ENCODE results near the gene GUCA1C. TPM values are rescaled to one million over a fixed set of nuclear protein-coding genes. Genes with fewer than 3 reads are reported as not detected.

GUCA1C gene
- total RNA-seq, 1 experiment from 2014 or later, result not detected

GRCh38 chr3:108899530-108899929 is 54.1 kb downstream of the GUCA1C start:
- in situ Hi-C loops (cut with HindIII; ENCODE audit: low pct_unique_long_range_greater_than_20kb, low sequenced_read_pairs), result no loop called here
- Histone ChIP-seq H3K36me3 (ENCODE audit: control insufficient read depth, insufficient read depth, low read length) (no peaks in the 10 kb centered on the region), H3K9me3 (ENCODE audit: control insufficient read depth, insufficient read depth, low read depth, low read length) (no peaks in the 10 kb centered on the region), H3K27me3 (ENCODE audit: control insufficient read depth, insufficient read depth, low read length) (no peaks in the 10 kb centered on the region; the same call in 1 of the 2 replicates), H3K4me3 (ENCODE audit: low read depth in 2 of 2, low read length in 2 of 2) (no peak overlapping the region), H3K27ac (ENCODE audit: low read length) (no peak overlapping the region), H3K4me1 (ENCODE audit: control insufficient read depth, insufficient read depth, low read length) (no peaks in the 10 kb centered on the region)
- intact Hi-C loops (cut with micrococcal nuclease; ENCODE audit: unreplicated experiment), result no loop called here
- no TSS peak for BruUV-seq (replicated peaks)
- ATAC-seq (no peak), DNase-seq (ENCODE audit: low read depth, low spot score) (no peak)
- CTCF ChIA-PET, result no interaction called here
- POLR2A ChIA-PET, result no interaction called here
- no peak for TF ChIP-seq TCF7L2 (IDR thresholded peaks at IDR 0.05; ENCODE audit: low read depth, low read length)
- TF ChIP-seq POLR2AphosphoS5 (IDR thresholded peaks at IDR 0.05; ENCODE audit: low read depth, low read length), result no peak

GRCh38 chr3:108897883-108898282 is 55.8 kb downstream of the GUCA1C start:
- no peak overlapping the region for H3K27ac ChIP-seq (ENCODE audit: low read length)
- in situ Hi-C loops (cut with HindIII; ENCODE audit: low pct_unique_long_range_greater_than_20kb, low sequenced_read_pairs), result no loop called here

More at GRCh38 chr3:108897883-108898282, 55.8 kb downstream of the GUCA1C start:
- BruUV-seq (replicated peaks), result no TSS peak
- no peak for ATAC-seq
- ChIA-PET POLR2A (no interaction called here), CTCF (no interaction called here)
- no peaks in the 10 kb centered on the region for H3K9me3 ChIP-seq (ENCODE audit: control insufficient read depth, insufficient read depth, low read depth, low read length)
- no peaks in the 10 kb centered on the region; the same call in 1 of the 2 replicates for H3K27me3 ChIP-seq (ENCODE audit: control insufficient read depth, insufficient read depth, low read length)
- intact Hi-C loops (cut with micrococcal nuclease; ENCODE audit: unreplicated experiment), result no loop called here
- no peak overlapping the region for H3K4me3 ChIP-seq (ENCODE audit: low read depth in 2 of 2, low read length in 2 of 2)
- H3K36me3 ChIP-seq (ENCODE audit: control insufficient read depth, insufficient read depth, low read length), result no peaks in the 10 kb centered on the region; the same call in 1 of the 2 replicates
- DNase-seq (ENCODE audit: low read depth, low spot score), result no peak
- no peaks in the 10 kb centered on the region for H3K4me1 ChIP-seq (ENCODE audit: control insufficient read depth, insufficient read depth, low read length)
- TF ChIP-seq POLR2AphosphoS5 (IDR thresholded peaks at IDR 0.05; ENCODE audit: low read depth, low read length), result no peak
- TF ChIP-seq REST (IDR thresholded peaks at IDR 0.05; ENCODE audit: insufficient read depth in 1 of 2, low read depth in 2 of 2, low read length in 1 of 2), result no peak
- TF ChIP-seq CTCF (IDR thresholded peaks at IDR 0.05), result no peak
- no peak for TF ChIP-seq TCF7L2 (IDR thresholded peaks at IDR 0.05; ENCODE audit: low read depth, low read length)
- no peak for TF ChIP-seq SIN3A (IDR thresholded peaks at IDR 0.05; ENCODE audit: borderline replicate concordance, insufficient read depth, low read depth, low read length)

All from Panc1 (cell line).